Glutamatergic neuron (in vitro differentiated cells): ENCODE results near the gene FSTL3. TPM values are rescaled to one million over a fixed set of nuclear protein-coding genes. Genes with fewer than 3 reads are reported as not detected.
"Not testable (repeated sequence)": the region's sequence is repeated elsewhere in the genome, so short reads cannot be mapped to it uniquely, and the experiment has no call there.

Source experiments
- DNase-seq: peaks from one replicate; pipeline ENCODE4 v3.0.0; 2022
- H3K27ac Mint-ChIP-seq: one replicate; pipeline ENCODE4 v1.8.0; 2020; ENCODE audit warnings: mild to moderate bottlenecking, mixed read lengths, inconsistent platforms; ENCODE audit not compliant: unreplicated experiment
- H3K27me3 Mint-ChIP-seq: one replicate; pipeline ENCODE4 v1.8.0; 2020; ENCODE audit warnings: mild to moderate bottlenecking, moderate library complexity, mixed read lengths, inconsistent platforms; ENCODE audit not compliant: unreplicated experiment
- H3K36me3 Mint-ChIP-seq: one replicate; pipeline ENCODE4 v1.8.0; 2020; ENCODE audit warnings: mild to moderate bottlenecking, mixed read lengths, inconsistent platforms; ENCODE audit not compliant: unreplicated experiment
- H3K4me1 Mint-ChIP-seq: one replicate; pipeline ENCODE4 v1.8.0; 2020; ENCODE audit warnings: mild to moderate bottlenecking, low read depth, mixed read lengths, inconsistent platforms; ENCODE audit not compliant: unreplicated experiment
- H3K4me3 Mint-ChIP-seq: one replicate; pipeline ENCODE4 v1.8.0; 2020; ENCODE audit warnings: mild to moderate bottlenecking, mixed read lengths, inconsistent platforms; ENCODE audit not compliant: unreplicated experiment
- H3K9me3 Mint-ChIP-seq: one replicate; pipeline ENCODE4 v1.8.0; 2020; ENCODE audit warnings: mild to moderate bottlenecking, moderate library complexity, mixed read lengths, inconsistent platforms; ENCODE audit not compliant: unreplicated experiment
- CTCF ChIP-seq: fragments of 200-600 bp; sonication (generic); IDR thresholded peaks from one replicate; pipeline ENCODE4 v1.5.0; 2021; ENCODE audit not compliant: partially characterized antibody, unreplicated experiment
- total RNA-seq: library from RNA; stranded (reverse); fragmentation: NEBNext Ultra II Directional; extraction: Animal tissue kit (Norgen Biotek cat#: 25700); gene quantifications from one replicate; pipeline ENCODE4 v1.2.1, GENCODE V29; 2021; ENCODE audit not compliant: unreplicated experiment

FSTL3 gene
- total RNA-seq, 1 donor from 2014 or later: 10.7 TPM

DNA sequence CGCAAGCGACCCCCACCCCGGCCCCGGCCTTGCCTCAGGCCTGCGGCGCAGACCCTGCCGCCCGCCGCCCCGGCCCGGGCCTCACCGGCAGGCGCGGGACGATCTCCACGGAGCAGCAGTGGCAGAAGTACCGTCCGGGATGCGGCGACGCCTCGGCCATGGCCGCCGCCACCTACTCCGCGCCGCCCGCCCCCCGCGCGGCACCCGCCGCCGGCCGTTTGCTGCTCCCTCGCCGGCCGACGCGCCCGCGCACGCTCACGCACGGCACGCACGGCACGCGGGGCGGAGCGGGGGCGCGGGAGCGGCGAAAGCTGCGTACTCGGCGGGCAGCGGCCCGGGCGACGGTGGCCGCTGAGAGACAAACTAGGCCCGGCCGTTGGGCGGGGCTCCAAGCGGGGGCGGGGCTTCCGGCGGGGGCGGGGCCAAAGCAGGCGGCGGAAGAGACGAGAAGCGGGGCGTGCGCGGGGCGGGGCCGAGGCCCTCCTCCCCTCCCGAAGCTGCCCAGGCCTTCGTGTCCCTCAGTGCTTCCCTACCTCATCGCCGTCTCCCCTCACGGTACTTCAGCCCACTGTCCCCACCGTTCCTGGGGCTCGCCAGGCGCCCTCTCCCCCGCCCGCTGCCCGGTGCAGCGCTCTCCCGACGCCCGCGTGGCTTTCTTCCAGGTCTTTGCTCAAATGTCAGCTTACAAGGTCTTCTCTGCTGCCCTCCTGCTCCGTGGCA, 13.1 kb upstream of the FSTL3 start, which contains the start of gene RNF126:
TSS of gene RNF126 (minus strand) at position 253 of the 720 bp plus-strand sequence. CDS start at position 160, 93 bp downstream.
- Mint-ChIP-seq H3K27ac (peak within 1 kb of the TSS; percentile 72), H3K36me3 (no peaks in the 10 kb centered on the region), H3K27me3 (peaks cover 8% of the 10 kb centered on the region), H3K4me1 (peaks cover 4% of the 10 kb centered on the region), H3K9me3 (peaks cover 15% of the 10 kb centered on the region), H3K4me3 (peak within 1 kb of the TSS; percentile 82)
- no peak for TF ChIP-seq CTCF
- DNase-seq: peak; percentile 91

DNA sequence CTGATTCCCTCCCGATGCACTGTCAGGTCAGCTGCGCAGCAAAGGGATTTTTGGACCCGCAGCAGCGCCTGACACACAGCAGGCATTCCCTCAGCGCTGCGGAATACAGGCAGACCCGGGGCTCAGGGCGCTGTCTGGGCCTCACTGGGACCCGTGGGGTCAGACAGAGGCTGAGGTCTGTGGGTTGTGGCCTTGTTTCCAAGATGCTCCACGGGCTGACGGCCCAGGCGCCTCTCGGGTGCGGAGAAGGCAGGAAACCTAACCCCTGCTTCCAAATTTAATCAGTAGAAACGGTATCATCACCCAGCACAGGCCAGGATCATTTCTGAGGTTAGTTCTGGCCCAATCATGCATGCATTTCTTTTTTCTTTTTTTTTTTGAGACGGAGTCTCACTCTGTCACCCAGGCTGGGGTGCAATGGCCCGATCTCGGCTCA, 12.5 kb upstream of the FSTL3 start:
- Mint-ChIP-seq H3K36me3 (no peaks in the 10 kb centered on the region), H3K27ac (peak overlapping the region; percentile 72)
- TF ChIP-seq CTCF: no peak

DNA sequence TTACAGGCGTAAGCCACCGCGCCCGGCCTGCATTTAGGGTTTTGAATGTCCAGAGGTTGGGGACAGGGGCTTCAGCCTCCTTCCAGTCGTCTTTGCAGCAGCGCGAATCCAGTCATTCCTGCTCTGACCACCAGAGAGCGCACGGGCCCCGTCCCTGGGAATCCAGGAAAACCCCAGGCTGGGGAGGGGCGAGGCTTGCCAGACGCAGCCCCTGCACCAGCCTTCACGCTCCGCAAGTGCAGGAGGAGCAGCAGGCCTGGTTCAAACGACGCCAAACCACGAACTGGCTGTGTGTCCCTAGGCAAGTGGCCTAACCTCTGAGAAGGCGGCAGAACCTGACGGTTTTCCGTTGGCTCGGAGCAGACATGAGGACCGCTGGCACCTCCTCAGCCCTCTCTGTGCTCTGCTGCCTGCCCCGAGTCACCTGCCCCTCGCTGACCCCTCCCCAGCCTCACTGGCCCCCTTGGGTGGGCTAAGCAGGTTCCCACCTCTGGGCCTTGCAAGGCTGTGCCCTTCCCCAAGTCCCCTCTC, 11.2 kb upstream of the FSTL3 start:
- peaks cover 5% of the 10 kb centered on the region for H3K36me3 Mint-ChIP-seq
- H3K9me3 Mint-ChIP-seq: peaks cover 16% of the 10 kb centered on the region
- no peak overlapping the region for H3K27ac Mint-ChIP-seq
- H3K4me3 Mint-ChIP-seq: no peak overlapping the region
- TF ChIP-seq CTCF: peak; percentile 91
- peaks cover 10% of the 10 kb centered on the region for H3K27me3 Mint-ChIP-seq
- peaks cover 3% of the 10 kb centered on the region for H3K4me1 Mint-ChIP-seq
- DNase-seq: peak; percentile 96

More for the DNA sequence above, 12.5 kb upstream of the FSTL3 start:
- Mint-ChIP-seq H3K4me1 (peaks cover 4% of the 10 kb centered on the region), H3K9me3 (peaks cover 15% of the 10 kb centered on the region), H3K4me3 (peak overlapping the region; percentile 82), H3K27me3 (peaks cover 8% of the 10 kb centered on the region)
- DNase-seq: peak; percentile 22

DNA sequence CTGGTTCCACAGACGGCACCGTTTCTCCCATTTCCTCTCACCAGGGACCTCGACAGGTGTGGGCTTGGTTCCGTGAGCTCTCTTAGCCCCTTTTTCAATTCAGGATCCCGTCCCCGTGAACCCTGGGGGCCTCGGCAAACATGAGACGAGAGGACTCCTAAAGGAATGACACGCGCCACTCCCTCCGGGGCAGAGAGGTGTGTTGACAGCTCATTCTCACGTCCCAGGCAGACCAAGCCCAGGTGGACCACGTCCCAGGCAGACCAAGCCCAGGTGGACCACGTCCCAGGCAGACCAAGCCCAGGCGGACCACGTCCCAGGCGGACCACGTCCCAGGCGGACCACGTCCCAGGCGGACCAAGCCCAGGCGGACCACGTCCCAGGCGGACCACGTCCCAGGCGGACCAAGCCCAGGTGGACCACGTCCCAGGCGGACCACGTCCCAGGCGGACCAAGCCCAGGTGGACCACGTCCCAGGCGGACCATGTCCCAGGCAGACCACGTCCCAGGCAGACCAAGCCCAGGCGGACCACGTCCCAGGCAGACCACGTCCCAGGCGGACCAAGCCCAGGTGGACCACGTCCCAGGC, 9.1 kb upstream of the FSTL3 start:
- not testable (repeated sequence) for H3K36me3 Mint-ChIP-seq, H3K4me3 Mint-ChIP-seq, H3K27ac Mint-ChIP-seq, H3K27me3 Mint-ChIP-seq, H3K4me1 Mint-ChIP-seq, DNase-seq
- H3K9me3 Mint-ChIP-seq: peaks cover 16% of the 10 kb centered on the region

GRCh38 chr19:668675-669434, 7.3 kb upstream of the FSTL3 start:
- not testable (repeated sequence) for H3K4me1 Mint-ChIP-seq, H3K4me3 Mint-ChIP-seq

More at GRCh38 chr19:668675-669434, 7.3 kb upstream of the FSTL3 start:
- not testable (repeated sequence) for H3K27ac Mint-ChIP-seq, H3K27me3 Mint-ChIP-seq, H3K36me3 Mint-ChIP-seq, DNase-seq
- peaks cover 16% of the 10 kb centered on the region for H3K9me3 Mint-ChIP-seq
